Stimulated activated naive CD8-positive, alpha-beta T cell treated with anti-CD3 and anti-CD28 coated beads, Interleukin-15, Interleukin-2, amounts not matched to agents 100 ng/mL and 50 ng/mL, for 24 hours (primary cell): ENCODE data around the gene RRH.
"Not testable (repeated sequence)": the region's sequence is repeated elsewhere in the genome, so short reads cannot be mapped to it uniquely, and the experiment has no call there.

ENCODE experiments used
- H3K27ac Mint-ChIP-seq: one replicate; pipeline ENCODE4 v1.8.0; 2021; ENCODE audit warnings: mild to moderate bottlenecking, mixed read lengths
- H3K27me3 Mint-ChIP-seq: one replicate; pipeline ENCODE4 v1.8.0; 2021; ENCODE audit warnings: mixed read lengths
- H3K36me3 Mint-ChIP-seq: one replicate; pipeline ENCODE4 v1.8.0; 2021; ENCODE audit warnings: low read depth, mixed read lengths
- H3K4me1 Mint-ChIP-seq: one replicate; pipeline ENCODE4 v1.8.0; 2021; ENCODE audit warnings: low read depth, mixed read lengths
- H3K4me3 Mint-ChIP-seq: one replicate; pipeline ENCODE4 v1.8.0; 2021; ENCODE audit warnings: mild to moderate bottlenecking, mixed read lengths
- H3K9me3 Mint-ChIP-seq: one replicate; pipeline ENCODE4 v1.8.0; 2021; ENCODE audit warnings: mixed read lengths

Gene RRH

DNA sequence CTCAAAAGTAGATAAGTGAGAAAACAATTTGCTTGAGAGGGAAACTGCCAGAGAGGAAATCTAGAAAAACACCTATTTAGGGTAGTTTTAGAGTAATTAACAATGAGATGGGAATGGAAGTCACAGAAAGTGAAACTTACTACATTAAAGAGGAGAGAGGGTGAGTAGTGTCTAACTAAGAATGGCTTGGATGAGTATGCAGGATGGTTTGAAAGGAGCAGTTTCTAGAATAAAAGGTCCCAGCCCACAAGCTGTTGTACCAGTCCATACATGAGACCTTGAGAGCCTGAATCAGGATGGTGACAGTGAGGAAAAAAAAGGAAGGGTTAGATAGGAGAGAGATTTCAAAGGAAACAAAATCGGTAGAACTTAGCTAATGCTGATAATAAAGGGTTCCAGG lies 10.9 kb upstream of the RRH start:
- H3K4me3 Mint-ChIP-seq = peak overlapping the region; percentile 98
- H3K27me3 Mint-ChIP-seq = no peaks in the 10 kb centered on the region
- H3K9me3 Mint-ChIP-seq = no peaks in the 10 kb centered on the region
- H3K36me3 Mint-ChIP-seq = peaks cover 61% of the 10 kb centered on the region
- H3K4me1 Mint-ChIP-seq = peaks cover 64% of the 10 kb centered on the region
- peak overlapping the region; percentile 100 for H3K27ac Mint-ChIP-seq

GRCh38 chr4:109818268-109818667 lies 9.5 kb upstream of the RRH start:
- Mint-ChIP-seq H3K9me3 (no peaks in the 10 kb centered on the region), H3K36me3 (peaks cover 71% of the 10 kb centered on the region), H3K4me3 (peak overlapping the region; percentile 32), H3K27ac (peak overlapping the region; percentile 50), H3K27me3 (no peaks in the 10 kb centered on the region), H3K4me1 (peaks cover 67% of the 10 kb centered on the region)

DNA sequence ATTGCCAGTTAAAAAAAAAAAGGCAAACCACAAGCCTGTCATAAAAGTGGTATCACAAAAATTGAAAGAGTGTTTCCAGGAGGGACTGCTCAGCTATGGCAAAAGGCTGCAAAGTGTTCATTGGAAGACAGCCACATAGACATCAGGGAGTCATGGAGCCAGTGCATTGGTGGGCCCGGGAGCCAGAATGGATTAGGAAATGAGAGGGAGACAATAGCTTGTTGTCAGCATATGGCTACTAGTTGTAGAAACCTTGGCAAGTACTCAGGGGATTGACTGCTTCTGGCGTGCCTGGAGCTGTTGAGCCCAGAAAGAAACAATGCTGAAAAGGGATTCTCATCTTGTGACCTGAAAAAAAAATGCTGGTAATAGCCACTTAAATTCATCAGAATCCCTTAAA lies 7.2 kb upstream of the RRH start:
- peaks cover 61% of the 10 kb centered on the region for H3K4me1 Mint-ChIP-seq
- H3K9me3 Mint-ChIP-seq = no peaks in the 10 kb centered on the region
- H3K27ac Mint-ChIP-seq = peak overlapping the region; percentile 87
- peaks cover 83% of the 10 kb centered on the region for H3K36me3 Mint-ChIP-seq
- no peaks in the 10 kb centered on the region for H3K27me3 Mint-ChIP-seq
- peak overlapping the region; percentile 21 for H3K4me3 Mint-ChIP-seq

- Mint-ChIP-seq H3K27me3 (no peaks in the 10 kb centered on the region), H3K36me3 (peaks cover 78% of the 10 kb centered on the region), H3K27ac (peak overlapping the region; percentile 87), H3K4me1 (peaks cover 56% of the 10 kb centered on the region), H3K9me3 (no peaks in the 10 kb centered on the region), H3K4me3 (peak overlapping the region; percentile 21)
Measured at GRCh38 chr4:109821185-109821584, 6.6 kb upstream of the RRH start.

GRCh38 chr4:109826719-109827118 lies 1.1 kb upstream of the RRH start:
- Mint-ChIP-seq H3K9me3 (no peaks in the 10 kb centered on the region), H3K4me1 (peaks cover 4% of the 10 kb centered on the region), H3K27ac (no peak overlapping the region), H3K4me3 (no peak overlapping the region), H3K27me3 (no peaks in the 10 kb centered on the region), H3K36me3 (peaks cover 37% of the 10 kb centered on the region)

DNA sequence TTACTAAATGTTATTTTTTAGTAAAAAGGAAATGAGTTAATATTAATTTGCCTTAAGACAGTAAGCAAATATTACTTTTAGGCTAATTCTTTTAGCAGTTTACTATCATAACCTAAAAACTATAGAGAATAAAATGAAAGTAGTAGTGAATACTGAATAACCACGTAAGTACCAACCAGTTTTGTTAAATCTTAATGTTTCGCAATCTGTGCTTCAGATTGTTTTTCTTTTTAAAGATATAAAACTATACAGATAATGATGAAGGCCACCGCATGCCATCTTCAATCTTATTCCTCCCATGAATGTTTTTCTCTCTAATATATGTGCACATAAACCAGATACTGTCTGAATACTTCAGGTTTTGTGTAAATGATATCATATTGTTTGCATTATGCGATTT lies 6.0 kb downstream of the RRH start:
- H3K9me3 Mint-ChIP-seq = no peaks in the 10 kb centered on the region
- H3K36me3 Mint-ChIP-seq = peaks cover 14% of the 10 kb centered on the region
- no peak overlapping the region for H3K4me3 Mint-ChIP-seq
- H3K4me1 Mint-ChIP-seq = no peaks in the 10 kb centered on the region
- H3K27me3 Mint-ChIP-seq = no peaks in the 10 kb centered on the region
- no peak overlapping the region for H3K27ac Mint-ChIP-seq

- H3K9me3 Mint-ChIP-seq = no peaks in the 10 kb centered on the region
- peaks cover 14% of the 10 kb centered on the region for H3K36me3 Mint-ChIP-seq
- H3K4me3 Mint-ChIP-seq = no peak overlapping the region
- no peak overlapping the region for H3K27ac Mint-ChIP-seq
- H3K27me3 Mint-ChIP-seq = no peaks in the 10 kb centered on the region
- no peaks in the 10 kb centered on the region for H3K4me1 Mint-ChIP-seq
Measured at GRCh38 chr4:109836985-109837384, 9.2 kb downstream of the RRH start.

- no peaks in the 10 kb centered on the region for H3K4me1 Mint-ChIP-seq
- H3K27me3 Mint-ChIP-seq = no peaks in the 10 kb centered on the region
- no peaks in the 10 kb centered on the region for H3K36me3 Mint-ChIP-seq
- no peaks in the 10 kb centered on the region for H3K9me3 Mint-ChIP-seq
- H3K4me3 Mint-ChIP-seq = no peak overlapping the region
- H3K27ac Mint-ChIP-seq = no peak overlapping the region
Measured at GRCh38 chr4:109846395-109847098, 18.8 kb downstream of the RRH start.

GRCh38 chr4:109847896-109848442 lies 20.2 kb downstream of the RRH start, which contains the start of gene LRIT3:
TSS of gene LRIT3 (plus strand) at chr4:109848107. CDS start at chr4:109848202, 95 bp downstream.
- Mint-ChIP-seq H3K27ac (no peak within 1 kb of the TSS), H3K4me1 (no peaks in the 10 kb centered on the region)

GRCh38 chr4:109848501-109848900 lies 20.7 kb downstream of the RRH start:
- H3K9me3 Mint-ChIP-seq = no peaks in the 10 kb centered on the region
- no peak overlapping the region for H3K27ac Mint-ChIP-seq
- no peak overlapping the region for H3K4me3 Mint-ChIP-seq
- H3K4me1 Mint-ChIP-seq = no peaks in the 10 kb centered on the region
- no peaks in the 10 kb centered on the region for H3K27me3 Mint-ChIP-seq
- peaks cover 6% of the 10 kb centered on the region for H3K36me3 Mint-ChIP-seq

More at GRCh38 chr4:109847896-109848442, 20.2 kb downstream of the RRH start, which contains the start of gene LRIT3:
- Mint-ChIP-seq H3K36me3 (peaks cover under 1% of the 10 kb centered on the region), H3K9me3 (no peaks in the 10 kb centered on the region), H3K4me3 (no peak within 1 kb of the TSS), H3K27me3 (no peaks in the 10 kb centered on the region)

DNA sequence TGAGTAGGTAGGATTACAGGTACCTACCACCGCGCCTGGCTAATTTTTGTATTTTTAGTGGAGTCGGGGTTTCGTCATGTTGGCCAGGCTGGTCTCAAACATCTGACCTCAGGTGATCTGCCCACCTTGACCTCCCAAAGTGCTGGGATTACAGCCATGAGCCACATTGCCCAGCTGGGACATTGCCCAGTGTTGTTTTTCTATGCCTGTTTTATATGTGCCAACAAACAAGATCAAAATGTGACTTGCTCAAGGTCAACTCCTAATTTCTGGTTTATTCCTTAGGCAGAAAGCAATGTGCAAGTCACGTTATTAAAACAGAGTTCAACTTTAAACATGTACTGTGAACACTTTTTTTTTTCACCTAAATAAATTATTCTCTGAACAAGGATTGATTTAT lies 22.8 kb downstream of the RRH start:
- Mint-ChIP-seq H3K27me3 (no peaks in the 10 kb centered on the region), H3K36me3 (peaks cover 8% of the 10 kb centered on the region), H3K4me1 (no peaks in the 10 kb centered on the region), H3K4me3 (no peak overlapping the region), H3K9me3 (no peaks in the 10 kb centered on the region), H3K27ac (no peak overlapping the region)

DNA sequence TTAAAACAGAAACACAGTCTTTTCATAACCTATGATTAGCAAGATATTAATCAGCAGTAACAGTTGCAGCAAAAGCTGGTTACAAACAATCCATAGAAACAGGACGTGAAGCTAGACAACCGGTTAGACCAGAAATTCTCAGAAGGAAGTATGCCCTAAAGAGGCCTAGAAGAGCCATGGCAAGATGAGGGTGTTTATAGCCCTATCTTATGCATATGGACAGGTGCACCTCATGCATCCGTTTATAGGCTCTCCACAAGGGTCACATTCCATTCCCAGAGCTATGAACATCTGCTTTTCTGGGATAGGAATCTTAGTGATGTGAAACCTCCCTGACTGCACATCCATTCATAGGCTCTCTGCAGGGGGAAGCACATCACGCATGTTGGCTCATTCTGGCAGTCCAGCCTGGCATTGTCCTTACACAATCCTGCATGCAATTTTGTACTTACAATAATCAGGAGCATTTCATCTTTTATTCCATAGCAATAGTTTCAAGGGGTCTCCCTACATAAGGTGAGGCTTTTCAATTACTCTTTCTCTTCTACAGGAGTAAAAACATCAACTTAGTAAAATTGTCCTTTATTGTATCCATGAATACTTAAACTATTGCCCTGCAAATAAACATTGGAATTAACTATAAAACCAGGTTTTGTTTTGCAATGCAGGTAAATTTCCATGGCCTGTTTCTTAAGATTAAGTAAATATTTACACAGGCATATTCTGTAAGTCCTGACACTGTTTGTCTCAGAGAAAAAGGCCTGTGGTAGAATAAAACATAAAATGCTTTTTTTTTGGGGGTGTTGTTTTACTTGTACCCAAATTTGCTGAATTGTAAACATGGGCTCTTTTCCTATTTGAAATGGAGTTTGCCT lies 31.9 kb downstream of the RRH start:
- peaks cover 16% of the 10 kb centered on the region for H3K9me3 Mint-ChIP-seq
- H3K36me3 Mint-ChIP-seq = peaks cover 21% of the 10 kb centered on the region
- H3K27ac Mint-ChIP-seq, H3K4me3 Mint-ChIP-seq, H3K27me3 Mint-ChIP-seq, H3K4me1 Mint-ChIP-seq: not testable (repeated sequence)

DNA sequence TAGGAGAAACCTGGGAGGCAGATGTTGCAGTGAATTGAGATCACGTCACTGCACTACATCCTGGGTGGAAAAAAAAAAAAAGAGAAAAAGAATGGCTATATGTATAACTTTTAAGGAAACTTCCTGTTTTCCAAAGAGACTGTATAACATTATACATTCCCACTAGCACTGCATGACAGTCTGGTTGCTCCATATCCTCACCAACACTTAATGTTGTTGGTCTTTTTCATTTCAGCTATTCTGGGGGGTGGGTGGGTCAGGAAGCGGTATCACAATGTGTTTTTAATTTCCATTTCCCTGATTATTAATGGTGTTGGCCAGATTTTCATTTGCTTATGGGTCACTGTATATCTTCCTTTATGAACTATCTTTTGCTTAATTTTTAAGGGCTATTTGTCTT lies 33.5 kb downstream of the RRH start:
- H3K4me3 Mint-ChIP-seq = no peak overlapping the region
- H3K9me3 Mint-ChIP-seq = peaks cover 16% of the 10 kb centered on the region
- H3K27me3 Mint-ChIP-seq = no peaks in the 10 kb centered on the region
- no peaks in the 10 kb centered on the region for H3K4me1 Mint-ChIP-seq
- H3K36me3 Mint-ChIP-seq = peaks cover 12% of the 10 kb centered on the region
- no peak overlapping the region for H3K27ac Mint-ChIP-seq

GRCh38 chr4:109861916-109862511 lies 34.2 kb downstream of the RRH start:
- Mint-ChIP-seq H3K4me3 (no peak overlapping the region), H3K4me1 (no peaks in the 10 kb centered on the region), H3K9me3 (peaks cover 16% of the 10 kb centered on the region), H3K36me3 (peaks cover 9% of the 10 kb centered on the region), H3K27me3 (no peaks in the 10 kb centered on the region), H3K27ac (no peak overlapping the region)

- no peak overlapping the region for H3K4me3 Mint-ChIP-seq
- peaks cover 4% of the 10 kb centered on the region for H3K36me3 Mint-ChIP-seq
- H3K9me3 Mint-ChIP-seq = peaks cover 3% of the 10 kb centered on the region
- H3K4me1 Mint-ChIP-seq = no peaks in the 10 kb centered on the region
- no peaks in the 10 kb centered on the region for H3K27me3 Mint-ChIP-seq
- H3K27ac Mint-ChIP-seq = no peak overlapping the region
Measured at GRCh38 chr4:109864134-109864533, 36.4 kb downstream of the RRH start.
